Tibial nerve (tissue), 3 donors: ENCODE data around the gene FYCO1.

Experiments used
- POLR2A ChIP-seq, 2 donors: fragments of 450-650 bp; IDR thresholded peaks; one replicate each; pipeline ENCODE4 v1.6.1; 2017; ENCODE audit warnings: antibody characterized with exemption in 2 of 2, mild to moderate bottlenecking in 2 of 2, moderate library complexity in 2 of 2
- TF ChIP-seq, protein P1 (sequence below), 5 experiments: fragments of 200-600 bp in 3 of 5; fragments of 450-650 bp in 2 of 5; sonication (generic) in 3 of 5; IDR thresholded peaks; one replicate each; pipeline ENCODE4 v1.5.1; 2016 to 2019; ENCODE audit warnings: antibody characterized with exemption in 5 of 5, mild to moderate bottlenecking in 3 of 5, moderate library complexity in 2 of 5

DNA sequence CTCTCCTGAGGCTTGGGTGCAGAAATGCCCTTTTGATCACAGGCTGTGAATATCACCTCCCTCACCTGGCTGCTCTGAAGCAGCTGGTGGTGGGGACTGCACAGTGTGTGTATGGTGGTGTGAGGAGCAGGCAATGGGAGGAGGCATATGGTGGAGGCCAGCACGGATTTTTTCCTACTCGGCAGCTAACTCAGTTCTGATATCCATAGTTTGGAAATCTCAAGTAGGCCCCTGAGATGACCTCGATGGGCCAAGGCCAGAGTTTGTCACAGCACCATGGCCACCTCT is 73.6 kb downstream of the FYCO1 start:
- TF ChIP-seq, protein P1, sequence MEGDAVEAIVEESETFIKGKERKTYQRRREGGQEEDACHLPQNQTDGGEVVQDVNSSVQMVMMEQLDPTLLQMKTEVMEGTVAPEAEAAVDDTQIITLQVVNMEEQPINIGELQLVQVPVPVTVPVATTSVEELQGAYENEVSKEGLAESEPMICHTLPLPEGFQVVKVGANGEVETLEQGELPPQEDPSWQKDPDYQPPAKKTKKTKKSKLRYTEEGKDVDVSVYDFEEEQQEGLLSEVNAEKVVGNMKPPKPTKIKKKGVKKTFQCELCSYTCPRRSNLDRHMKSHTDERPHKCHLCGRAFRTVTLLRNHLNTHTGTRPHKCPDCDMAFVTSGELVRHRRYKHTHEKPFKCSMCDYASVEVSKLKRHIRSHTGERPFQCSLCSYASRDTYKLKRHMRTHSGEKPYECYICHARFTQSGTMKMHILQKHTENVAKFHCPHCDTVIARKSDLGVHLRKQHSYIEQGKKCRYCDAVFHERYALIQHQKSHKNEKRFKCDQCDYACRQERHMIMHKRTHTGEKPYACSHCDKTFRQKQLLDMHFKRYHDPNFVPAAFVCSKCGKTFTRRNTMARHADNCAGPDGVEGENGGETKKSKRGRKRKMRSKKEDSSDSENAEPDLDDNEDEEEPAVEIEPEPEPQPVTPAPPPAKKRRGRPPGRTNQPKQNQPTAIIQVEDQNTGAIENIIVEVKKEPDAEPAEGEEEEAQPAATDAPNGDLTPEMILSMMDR (IDR thresholded peaks at IDR 0.05): no peak
- TF ChIP-seq POLR2A (IDR thresholded peaks at IDR 0.05): no peak
